ENCODE measurements around the gene DNAH1.
"Not testable (repeated sequence)": the region's sequence is repeated elsewhere in the genome, so short reads cannot be mapped to it uniquely, and the experiment has no call there.

The DNAH1 gene

DNA sequence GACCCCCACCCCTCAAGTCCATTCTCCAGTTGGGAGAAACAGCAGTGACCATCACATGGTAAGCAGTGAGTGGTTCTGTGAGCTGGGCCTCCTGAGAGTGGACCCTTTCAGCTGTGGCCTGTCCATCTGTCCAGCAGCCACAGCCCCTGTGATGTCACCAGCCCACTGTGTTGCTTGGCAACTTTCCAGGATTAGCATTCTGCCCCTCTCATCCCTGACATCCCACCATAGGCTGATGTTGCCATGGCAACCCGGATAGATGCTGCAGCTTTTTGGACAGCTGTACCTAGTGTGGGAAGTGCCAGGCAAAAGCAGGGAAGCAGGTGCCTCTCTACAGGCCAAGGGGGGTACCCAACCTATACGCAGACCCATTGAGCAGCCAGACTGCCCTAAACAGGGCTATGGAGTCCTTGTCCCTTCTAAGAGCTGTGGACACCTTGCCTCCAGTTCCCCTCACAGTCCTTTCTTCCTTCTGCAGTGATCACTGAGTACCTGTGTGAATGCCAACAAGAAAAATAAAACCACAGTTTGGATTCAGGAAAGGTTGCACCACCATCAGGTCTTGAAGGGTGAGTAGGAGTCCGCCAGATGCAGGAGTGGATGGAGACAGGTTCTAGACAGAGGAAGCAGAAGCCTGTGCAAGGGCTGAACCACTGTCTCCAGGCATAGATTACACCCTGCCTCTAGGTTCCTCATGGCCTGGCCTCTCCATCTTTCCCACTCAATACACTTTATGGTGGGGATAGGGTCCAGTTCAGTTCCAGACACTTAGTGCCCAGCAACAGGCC, at the start of gene DNAH1:
DNAH1 (plus strand) TSS at position 343 of the 788 bp plus-strand sequence. CDS start 6,124 bp downstream, outside the sequence.
- no peak for DNase-seq
- in situ Hi-C loops (cut with HindIII; ENCODE audit: low pct_ligation_motif_present, low pct_unique_long_range_greater_than_20kb, low sequenced_read_pairs) = no loop called here

DNA sequence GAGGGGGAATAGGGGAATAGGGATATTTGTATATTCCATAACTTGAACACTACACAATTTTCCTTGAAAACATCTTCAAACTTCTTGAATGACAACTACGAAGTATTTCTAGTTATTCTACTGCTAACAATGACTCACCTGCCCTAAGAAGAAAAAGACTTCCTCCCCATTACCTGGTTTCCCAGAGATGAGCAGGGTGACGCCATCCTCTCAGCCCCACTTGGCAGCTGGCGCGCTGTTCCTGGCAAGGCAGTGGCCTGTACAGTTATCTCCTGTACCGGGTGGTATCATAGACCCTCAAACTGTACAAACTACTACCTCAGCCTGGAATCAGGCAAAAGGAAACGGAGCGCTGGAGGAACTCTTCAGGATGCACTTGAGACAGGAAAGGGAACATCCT, 48.1 kb upstream of the DNAH1 start:
- in situ Hi-C loops (cut with HindIII; ENCODE audit: low pct_ligation_motif_present, low pct_unique_long_range_greater_than_20kb, low sequenced_read_pairs) = no loop called here
- DNase-seq = no peak

DNA sequence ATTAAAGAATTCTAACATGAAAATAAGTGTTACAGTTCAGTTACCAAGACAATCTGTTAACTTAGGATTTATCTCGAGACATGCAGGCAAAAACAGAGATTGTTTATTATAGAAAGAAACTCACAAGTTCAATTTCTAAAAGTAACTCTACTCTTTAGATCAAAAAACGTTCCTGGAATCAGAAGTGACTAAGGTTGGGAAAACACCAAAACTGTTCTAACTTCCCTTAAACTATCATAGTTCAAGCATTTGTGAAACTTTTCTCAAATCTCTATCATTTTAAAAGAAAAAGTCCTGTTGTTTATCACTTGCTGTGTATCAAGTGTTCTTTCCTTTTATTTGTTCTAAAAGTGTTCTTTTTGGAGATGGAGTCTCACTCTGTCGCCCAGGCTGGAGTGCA, 46.3 kb upstream of the DNAH1 start:
- DNase-seq = no peak
- in situ Hi-C loops (cut with HindIII; ENCODE audit: low pct_ligation_motif_present, low pct_unique_long_range_greater_than_20kb, low sequenced_read_pairs) = no loop called here

DNA sequence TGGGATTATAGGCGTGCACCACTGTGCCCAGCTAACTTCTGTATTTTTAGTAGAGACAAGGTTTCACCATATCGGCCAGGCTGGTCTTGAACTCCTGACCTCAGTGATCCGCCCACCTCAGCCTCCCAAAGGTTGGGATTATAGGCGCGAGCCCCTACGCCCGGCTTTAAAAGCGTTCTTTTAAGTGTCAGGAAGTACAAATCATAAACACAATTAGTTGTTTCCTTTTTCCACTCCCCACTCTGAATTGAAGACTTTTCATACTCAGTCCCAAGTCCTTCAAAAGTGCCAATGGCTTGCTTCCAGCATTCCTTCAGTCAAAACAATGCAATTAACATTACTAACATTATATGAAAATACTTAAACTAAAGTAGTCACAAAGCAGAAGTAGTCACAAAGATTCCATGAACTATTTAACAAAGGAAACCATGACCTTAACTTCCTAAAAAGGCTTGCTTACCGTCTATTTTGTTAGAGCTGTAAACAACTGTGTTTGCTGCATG, 45.8 kb upstream of the DNAH1 start:
- no peak for DNase-seq
- in situ Hi-C loops (cut with HindIII; ENCODE audit: low pct_ligation_motif_present, low pct_unique_long_range_greater_than_20kb, low sequenced_read_pairs) = no loop called here

DNA sequence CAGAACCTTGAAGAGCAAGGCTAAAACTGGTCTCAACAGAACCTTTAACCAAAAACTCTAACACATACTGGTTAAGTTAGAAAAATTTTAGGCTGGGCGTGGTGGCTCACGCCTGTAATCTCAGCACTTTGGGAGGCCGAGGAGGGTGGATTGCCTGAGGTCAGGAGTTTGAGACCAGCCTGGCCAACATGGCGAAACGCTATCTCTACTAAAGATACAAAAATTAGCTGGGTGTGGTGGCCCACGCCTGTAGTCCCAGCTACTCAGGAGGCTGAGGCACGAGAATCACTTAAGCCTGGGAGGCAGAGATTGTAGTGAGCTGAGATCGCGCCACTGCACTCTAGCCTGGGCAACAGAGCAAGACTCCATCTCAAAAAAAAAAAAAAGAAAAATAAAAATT, 43.9 kb upstream of the DNAH1 start:
- DNase-seq; in situ Hi-C loops (cut with HindIII; ENCODE audit: low pct_ligation_motif_present, low pct_unique_long_range_greater_than_20kb, low sequenced_read_pairs): not testable (repeated sequence)

DNA sequence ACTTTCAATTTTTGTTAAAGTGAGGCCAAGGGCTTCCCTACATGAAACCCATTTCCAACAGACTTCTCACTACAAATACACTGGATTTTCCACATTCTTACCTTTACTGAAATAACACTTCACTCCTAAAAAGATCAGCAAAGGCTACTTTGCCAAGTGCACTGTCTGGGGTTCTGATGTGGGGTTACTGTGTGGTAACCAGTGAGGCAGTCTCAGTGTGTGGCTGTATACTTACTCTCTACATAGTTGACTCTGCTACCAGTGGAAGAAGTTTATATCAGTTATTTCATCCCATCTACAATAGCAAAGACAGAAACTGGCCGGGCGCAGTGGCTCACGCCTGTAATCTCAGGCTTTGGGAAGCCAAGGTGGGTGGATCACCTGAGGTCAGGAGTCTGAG, 43.3 kb upstream of the DNAH1 start:
- in situ Hi-C loops (cut with HindIII; ENCODE audit: low pct_ligation_motif_present, low pct_unique_long_range_greater_than_20kb, low sequenced_read_pairs) = no loop called here
- DNase-seq = no peak

DNA sequence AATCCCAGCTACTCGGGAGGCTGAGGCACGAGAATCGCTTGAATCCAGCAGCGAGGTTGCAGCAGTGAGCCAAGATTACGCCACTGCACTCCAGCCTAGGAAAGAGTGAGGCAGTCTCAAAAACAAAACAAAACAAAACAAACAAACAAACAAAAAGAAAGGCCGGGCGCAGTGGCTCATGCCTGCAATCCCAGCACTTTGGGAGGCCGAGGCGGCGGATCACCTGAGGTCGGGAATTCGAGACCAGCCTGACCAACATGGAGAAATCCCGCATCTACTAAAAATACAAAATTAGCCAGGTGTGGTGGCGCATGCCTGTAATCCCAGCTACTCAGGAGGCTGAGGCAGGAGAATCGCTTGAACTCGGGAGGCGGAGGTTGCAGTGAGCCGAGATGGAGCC, 41.3 kb upstream of the DNAH1 start:
- DNase-seq; in situ Hi-C loops (cut with HindIII; ENCODE audit: low pct_ligation_motif_present, low pct_unique_long_range_greater_than_20kb, low sequenced_read_pairs): not testable (repeated sequence)

DNA sequence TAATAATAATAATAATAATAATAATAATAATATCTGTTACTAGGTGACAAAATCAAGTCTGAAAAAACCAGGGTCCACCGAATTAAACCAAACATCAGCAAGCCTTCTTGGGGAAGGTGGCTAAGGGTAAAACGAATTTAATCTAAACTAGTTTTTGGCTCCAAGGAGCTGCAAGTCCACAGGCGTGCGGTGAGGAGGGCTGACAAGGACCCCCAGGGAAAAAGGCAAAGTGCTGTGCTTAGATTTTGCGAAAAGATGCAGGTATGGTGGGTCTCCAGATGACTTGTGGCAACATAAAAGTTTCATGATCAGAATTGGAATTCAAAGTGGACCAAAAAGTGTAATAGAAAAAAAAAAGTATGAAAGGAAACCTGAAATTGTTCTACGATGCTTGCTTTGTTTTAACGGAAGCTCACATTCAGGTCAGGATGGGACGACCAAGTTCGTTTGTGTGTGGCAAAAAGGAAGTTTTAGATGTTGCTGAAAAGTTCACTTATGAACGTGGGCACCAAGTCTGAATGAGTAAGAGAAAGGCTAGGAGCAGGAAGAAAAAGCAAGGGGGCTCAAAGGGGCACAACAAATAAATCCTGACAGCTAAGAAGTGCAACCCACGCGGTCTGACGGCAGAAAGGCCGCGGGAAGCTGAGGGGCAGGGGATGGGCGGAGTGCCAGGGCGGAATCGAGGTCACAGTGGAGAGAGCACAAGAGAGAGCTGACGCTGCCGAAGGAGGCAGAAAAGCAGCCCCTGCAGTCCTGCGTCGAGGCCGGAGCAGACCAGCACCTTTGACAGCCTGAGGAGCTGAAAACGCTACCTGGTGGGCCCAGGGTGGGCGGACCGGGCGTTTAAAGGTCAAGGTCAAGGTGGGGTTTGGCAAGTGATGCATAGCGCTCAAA, 38.8 kb upstream of the DNAH1 start:
- in situ Hi-C loops (cut with HindIII; ENCODE audit: low pct_ligation_motif_present, low pct_unique_long_range_greater_than_20kb, low sequenced_read_pairs) = no loop called here
- peak; percentile 67 for DNase-seq

DNA sequence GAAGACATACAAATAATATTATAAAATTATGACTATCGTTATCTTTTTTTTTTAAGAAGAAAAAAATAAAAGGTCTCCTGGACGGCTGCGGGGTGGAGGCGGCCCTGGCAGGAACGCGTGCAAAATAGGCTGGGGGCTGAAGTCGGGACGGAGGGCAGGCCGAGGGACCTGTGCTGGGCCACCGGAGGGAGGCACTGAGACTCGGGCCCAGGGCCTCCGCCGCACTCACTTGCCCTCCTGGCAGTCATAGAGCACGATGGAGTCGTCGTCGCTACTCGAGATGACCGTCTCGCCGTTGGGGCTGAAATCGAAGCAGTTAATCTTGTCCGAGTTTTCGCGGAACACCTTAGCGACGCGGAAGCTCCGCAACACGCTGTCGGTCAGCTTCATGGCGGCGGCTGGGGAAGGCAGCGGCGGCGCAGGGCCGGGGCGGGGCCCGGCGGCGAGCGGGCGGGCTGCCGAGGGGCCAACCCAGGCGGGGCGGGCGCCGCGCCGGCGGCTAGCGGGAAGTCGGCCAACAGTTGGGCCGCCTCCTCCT, 38.1 kb upstream of the DNAH1 start:
- DNase-seq = peak; percentile 48
- in situ Hi-C loops (cut with HindIII; ENCODE audit: low pct_ligation_motif_present, low pct_unique_long_range_greater_than_20kb, low sequenced_read_pairs) = no loop called here

DNA sequence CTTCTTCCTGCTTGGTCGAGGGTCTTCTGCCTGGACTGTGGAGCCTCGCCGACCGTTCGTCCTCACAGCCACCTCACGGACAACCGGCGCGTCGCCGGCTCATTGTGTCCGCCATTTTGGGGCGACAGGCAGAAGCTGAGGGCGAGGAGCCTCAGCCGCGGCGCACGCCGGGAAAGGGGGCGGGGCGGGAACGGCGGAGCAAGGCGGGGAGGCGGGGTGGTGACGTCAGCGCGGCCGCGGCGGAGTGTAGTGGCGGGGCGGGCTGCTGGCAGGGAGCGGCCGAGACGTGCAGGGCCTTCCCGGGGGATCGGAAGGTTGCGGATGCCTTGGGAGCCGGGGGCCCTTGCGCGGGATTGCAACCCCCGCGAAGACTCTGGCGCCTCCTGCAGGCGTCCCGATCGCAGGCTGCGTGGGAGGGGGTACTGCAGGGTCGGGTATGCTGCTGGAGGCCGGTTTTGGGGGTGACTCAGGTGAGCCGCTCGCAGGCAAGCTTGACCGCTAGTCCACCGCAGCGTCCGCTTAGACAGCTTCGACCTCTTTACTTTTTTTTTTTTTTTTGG, 37.5 kb upstream of the DNAH1 start, which contains the start of gene WDR82:
WDR82 (minus strand) TSS at position 140 of the 560 bp plus-strand sequence. CDS start 288 bp downstream, outside the sequence.
- in situ Hi-C loops (cut with HindIII; ENCODE audit: low pct_ligation_motif_present, low pct_unique_long_range_greater_than_20kb, low sequenced_read_pairs) = no loop called here
- peak; percentile 88 for DNase-seq

DNA sequence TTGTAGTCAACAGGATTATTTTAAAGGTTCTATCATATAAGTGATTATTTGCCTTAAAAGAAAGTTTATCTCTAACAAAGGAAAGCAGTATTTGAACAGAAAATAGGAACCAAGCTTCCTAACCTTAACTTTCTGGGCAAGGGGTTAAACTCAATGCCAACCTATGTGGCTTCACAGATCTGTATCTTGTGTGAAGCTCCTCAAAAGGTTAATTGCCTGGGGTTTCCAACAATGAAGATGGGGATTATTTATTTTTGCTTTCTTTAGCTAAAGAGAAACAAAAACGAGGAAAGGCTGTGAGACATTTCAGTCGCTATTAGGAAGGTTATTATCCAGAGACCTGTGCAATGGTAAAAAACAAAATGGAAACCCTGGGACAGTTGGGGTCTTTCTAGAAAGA, 36.5 kb upstream of the DNAH1 start:
- in situ Hi-C loops (cut with HindIII; ENCODE audit: low pct_ligation_motif_present, low pct_unique_long_range_greater_than_20kb, low sequenced_read_pairs) = no loop called here
- DNase-seq = no peak

DNA sequence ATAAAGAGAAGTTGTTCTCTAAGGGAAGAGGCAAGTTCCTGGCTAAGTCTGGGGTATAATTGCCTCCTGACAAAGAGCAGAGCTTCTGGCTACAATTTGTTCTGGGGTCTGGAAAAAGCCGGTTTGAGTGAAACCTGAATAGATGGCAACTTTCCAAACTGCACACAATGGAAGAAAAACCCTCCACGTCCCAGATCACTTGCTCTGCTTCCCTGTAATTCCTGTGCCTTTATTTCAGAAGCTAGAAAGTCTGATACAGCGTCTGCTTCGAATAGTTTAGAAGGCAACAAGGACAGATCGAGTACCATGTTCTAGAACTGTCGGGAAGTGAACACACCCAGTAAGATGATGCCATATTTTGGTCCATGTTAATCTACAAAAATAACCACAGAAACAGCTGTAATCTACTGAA, 36.1 kb upstream of the DNAH1 start:
- DNase-seq = no peak
- in situ Hi-C loops (cut with HindIII; ENCODE audit: low pct_ligation_motif_present, low pct_unique_long_range_greater_than_20kb, low sequenced_read_pairs) = no loop called here

DNA sequence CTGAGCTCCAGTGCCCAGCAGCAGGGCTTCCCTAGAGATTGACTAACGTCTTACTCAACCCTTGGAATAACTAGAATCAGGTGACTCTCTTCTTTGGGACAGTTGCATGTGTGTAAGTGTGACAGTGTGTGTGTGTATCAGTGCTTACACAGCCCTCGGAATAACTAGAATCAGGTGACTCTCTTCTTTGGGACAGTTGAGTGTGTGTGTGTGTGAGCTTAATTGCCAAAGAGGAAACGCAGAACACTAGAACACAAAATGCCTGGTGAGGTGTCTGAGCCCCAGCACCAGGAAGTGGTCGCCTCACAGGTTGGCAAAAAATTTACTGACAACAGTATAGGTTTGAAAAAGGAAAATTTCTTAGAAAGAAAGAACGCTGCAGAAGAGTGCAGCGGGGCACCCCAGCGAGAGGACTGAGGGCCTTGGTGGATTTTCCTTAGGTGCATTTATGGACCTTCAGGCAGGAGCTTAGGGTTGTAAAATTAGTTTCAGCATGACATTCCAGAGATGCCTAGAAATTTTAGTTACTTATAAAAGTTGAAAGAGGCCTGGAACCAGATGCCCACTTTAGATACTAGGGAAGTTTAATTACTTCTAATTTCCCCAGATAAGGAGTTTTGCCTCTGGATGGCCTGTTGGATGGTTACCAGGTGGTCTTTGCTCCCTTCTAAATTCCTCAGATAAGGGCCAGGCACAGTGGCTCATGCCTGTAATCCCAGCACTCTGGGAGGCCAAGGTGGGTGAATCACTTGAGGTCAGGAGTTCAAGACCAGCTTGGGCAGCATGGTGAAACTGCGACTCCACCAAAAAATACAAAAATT, 33.9 kb upstream of the DNAH1 start:
- in situ Hi-C loops (cut with HindIII; ENCODE audit: low pct_ligation_motif_present, low pct_unique_long_range_greater_than_20kb, low sequenced_read_pairs) = no loop called here
- peak; percentile 31 for DNase-seq

DNA sequence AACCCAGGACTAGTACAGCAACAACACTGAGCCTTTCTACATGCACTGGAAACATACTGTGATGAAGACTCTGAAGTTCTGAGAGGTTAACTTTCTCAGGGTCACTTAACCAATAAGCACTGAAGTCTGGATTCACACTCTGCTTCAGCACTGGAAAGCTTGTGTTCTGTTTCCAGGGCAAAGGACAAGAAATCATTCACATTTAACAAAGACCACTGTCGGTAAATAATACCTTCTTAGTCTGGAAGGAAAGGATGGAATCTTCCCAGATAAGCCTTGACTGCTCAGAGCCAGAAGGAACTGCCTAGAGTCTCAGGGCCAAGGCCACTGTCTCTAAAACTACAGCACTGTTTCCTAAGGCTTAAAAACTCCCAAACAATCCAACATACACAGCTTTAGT, 32.8 kb upstream of the DNAH1 start:
- no peak for DNase-seq
- in situ Hi-C loops (cut with HindIII; ENCODE audit: low pct_ligation_motif_present, low pct_unique_long_range_greater_than_20kb, low sequenced_read_pairs) = no loop called here

DNA sequence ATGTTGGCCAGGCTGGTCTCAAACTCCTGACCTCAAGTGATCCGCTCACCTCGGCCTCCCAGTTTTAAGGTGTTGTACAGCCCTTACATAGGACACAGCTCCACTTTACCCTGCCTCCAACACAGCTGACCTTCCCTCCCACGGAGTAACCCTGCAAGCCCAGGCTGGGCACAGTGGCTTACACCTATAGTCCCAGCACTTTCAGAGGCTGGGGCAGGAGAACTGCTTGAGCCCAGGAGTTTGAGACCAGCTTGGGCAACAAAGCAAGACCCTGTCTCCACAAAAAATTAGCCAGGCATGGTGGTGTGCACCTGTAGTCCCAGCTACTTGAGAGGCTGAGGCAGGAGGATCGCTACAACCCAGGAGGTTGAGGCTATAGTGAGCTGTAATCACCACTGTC, 32.1 kb upstream of the DNAH1 start:
- DNase-seq; in situ Hi-C loops (cut with HindIII; ENCODE audit: low pct_ligation_motif_present, low pct_unique_long_range_greater_than_20kb, low sequenced_read_pairs): not testable (repeated sequence)

DNA sequence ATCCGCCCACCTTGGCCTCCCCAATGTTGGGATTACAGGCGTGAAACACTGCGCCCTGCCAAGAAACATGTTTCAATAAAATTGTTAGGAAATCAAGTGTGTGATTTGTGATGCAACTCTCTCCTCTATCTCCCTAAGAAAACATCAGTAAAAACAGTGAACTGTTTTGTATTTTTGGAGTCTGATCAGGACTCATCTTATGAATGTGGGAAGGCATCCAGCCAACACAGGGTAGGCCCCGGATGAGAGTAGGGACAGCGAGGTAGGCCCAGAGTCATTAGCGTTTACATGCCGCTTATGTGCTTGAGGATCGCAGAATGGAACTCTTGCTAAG, 29.4 kb upstream of the DNAH1 start:
- in situ Hi-C loops (cut with HindIII; ENCODE audit: low pct_ligation_motif_present, low pct_unique_long_range_greater_than_20kb, low sequenced_read_pairs) = no loop called here
- DNase-seq = peak; percentile 22

DNA sequence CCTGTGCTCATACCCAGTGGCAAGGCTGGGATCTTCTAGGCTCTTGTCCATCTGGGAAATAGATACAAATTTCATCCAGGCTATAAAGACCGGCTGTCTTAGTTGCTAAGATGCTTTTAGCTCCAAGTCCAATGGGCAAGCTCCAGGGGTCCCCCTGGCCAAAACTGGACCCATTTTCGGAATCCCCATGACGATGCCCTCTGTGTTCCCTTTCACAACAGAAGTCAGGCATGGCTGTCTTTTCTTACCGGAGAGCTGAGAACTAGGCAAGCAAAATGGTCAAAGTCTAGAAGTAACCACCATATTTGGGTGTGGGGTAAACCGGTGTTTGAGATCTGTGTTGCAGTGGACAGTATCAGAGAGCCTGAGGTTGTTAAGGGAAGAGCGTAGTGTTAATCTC, 27.4 kb upstream of the DNAH1 start:
- in situ Hi-C loops (cut with HindIII; ENCODE audit: low pct_ligation_motif_present, low pct_unique_long_range_greater_than_20kb, low sequenced_read_pairs) = no loop called here
- DNase-seq = no peak

DNA sequence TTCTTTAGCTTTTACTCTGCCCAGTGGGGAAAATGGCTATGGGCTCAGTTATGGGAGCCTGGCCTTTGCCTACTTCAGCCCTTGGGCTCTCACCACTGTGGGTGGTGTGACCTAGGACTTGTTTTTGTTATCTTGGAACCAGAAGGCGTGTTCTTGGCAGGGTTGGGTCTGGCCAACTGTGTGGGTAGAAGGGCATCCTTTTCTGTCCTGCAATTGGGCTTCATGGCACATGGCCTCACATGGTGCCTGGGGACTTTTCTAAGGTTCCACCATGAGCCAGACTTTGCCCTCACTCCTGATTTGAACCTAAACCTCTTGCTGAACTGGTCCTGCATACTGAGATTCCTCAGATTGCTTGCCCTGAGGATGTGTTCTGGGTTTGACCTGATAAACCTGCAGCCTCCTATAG, 26.8 kb upstream of the DNAH1 start:
- no peak for DNase-seq
- in situ Hi-C loops (cut with HindIII; ENCODE audit: low pct_ligation_motif_present, low pct_unique_long_range_greater_than_20kb, low sequenced_read_pairs) = no loop called here
